ENCODE results near the gene MED28. TPM values are rescaled to one million over a fixed set of nuclear protein-coding genes. Genes with fewer than 3 reads are reported as not detected.

Gene MED28
- total and polyA plus RNA-seq, 2 donors (not counting 1 experiment from before 2014, with no cell fraction given) = 11.8 to 81.5 TPM

DNA sequence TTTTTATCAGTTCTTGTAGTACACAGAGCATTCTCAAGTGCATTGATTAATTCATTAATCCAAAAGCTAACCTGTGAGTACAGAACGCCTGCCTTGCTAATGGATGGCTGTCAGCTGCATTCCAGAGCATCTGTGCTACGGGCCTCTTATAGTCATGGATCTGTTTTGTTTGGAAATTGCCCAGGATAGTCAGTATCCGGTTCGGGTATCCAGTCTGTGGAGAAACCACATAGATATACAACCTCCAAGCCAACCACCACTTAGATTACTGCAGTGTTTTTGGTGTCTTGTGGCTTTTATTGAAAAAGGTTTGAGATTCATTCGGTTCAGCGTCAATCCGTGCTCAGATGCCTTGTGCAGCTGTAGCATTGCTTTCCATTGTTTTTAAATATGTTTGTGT, 33.5 kb upstream of the MED28 start:
- TF ChIP-seq, protein P1, sequence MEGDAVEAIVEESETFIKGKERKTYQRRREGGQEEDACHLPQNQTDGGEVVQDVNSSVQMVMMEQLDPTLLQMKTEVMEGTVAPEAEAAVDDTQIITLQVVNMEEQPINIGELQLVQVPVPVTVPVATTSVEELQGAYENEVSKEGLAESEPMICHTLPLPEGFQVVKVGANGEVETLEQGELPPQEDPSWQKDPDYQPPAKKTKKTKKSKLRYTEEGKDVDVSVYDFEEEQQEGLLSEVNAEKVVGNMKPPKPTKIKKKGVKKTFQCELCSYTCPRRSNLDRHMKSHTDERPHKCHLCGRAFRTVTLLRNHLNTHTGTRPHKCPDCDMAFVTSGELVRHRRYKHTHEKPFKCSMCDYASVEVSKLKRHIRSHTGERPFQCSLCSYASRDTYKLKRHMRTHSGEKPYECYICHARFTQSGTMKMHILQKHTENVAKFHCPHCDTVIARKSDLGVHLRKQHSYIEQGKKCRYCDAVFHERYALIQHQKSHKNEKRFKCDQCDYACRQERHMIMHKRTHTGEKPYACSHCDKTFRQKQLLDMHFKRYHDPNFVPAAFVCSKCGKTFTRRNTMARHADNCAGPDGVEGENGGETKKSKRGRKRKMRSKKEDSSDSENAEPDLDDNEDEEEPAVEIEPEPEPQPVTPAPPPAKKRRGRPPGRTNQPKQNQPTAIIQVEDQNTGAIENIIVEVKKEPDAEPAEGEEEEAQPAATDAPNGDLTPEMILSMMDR (IDR thresholded peaks at IDR 0.05) = no peak
- no peak for TF ChIP-seq EZH2 (IDR thresholded peaks at IDR 0.05; ENCODE audit: borderline replicate concordance, insufficient read depth, low read depth, low read length, poor library complexity, severe bottlenecking)
- Histone ChIP-seq H3K27ac (ENCODE audit: low read length in 2 of 2) (no peak overlapping the region), H3K79me2 (ENCODE audit: control insufficient read depth, insufficient read depth, low read length) (peaks cover 12% of the 10 kb centered on the region), H2AFZ (ENCODE audit: insufficient read depth, low read depth, low read length, poor library complexity, severe bottlenecking) (no peak overlapping the region), H3K9ac (ENCODE audit: low read length) (no peak overlapping the region), H3K4me1 (ENCODE audit: control insufficient read depth in 2 of 2, insufficient read depth in 2 of 2, low read length in 2 of 2) (peaks cover 13 to 25% of the 10 kb centered on the region in 2 donors), H3K4me2 (replicated peaks; ENCODE audit: low read depth, low read length, poor library complexity, severe bottlenecking) (no peak overlapping the region), H4K20me1 (ENCODE audit: control insufficient read depth, insufficient read depth, low read length, poor library complexity, severe bottlenecking) (no peaks in the 10 kb centered on the region), H3K27me3 (replicated peaks in 1 of 4; ENCODE audit: control extremely low read depth in 1 of 4, control insufficient read depth in 3 of 4, insufficient read depth in 4 of 4, low read length in 3 of 4) (no peaks in the 10 kb centered on the region), H3K36me3 (replicated peaks in 1 of 2; ENCODE audit: control extremely low read depth in 1 of 2, control insufficient read depth in 1 of 2, extremely low read depth in 1 of 2, insufficient read depth in 2 of 2, low read length in 1 of 2) (peaks cover 0 to 45% of the 10 kb centered on the region in 2 experiments), H3K9me3 (ENCODE audit: control extremely low read depth in 1 of 3, control insufficient read depth in 2 of 3, insufficient read depth in 1 of 3, low read length in 2 of 3) (peaks cover 0 to 4% (median 0%) of the 10 kb centered on the region in 3 donors), H3K4me3 (ENCODE audit: control extremely low read depth in 1 of 5, extremely low read depth in 1 of 5, insufficient read depth in 1 of 5, low read depth in 2 of 5, low read length in 4 of 5) (no peak overlapping the region)
- ChIA-PET POLR2A (no interaction called here), CTCF (no interaction called here)
- no peak for ATAC-seq (ENCODE audit: low read depth)
- no peak for DNase-seq
- Mint-ChIP-seq H3K4me1 (peaks cover 30% of the 10 kb centered on the region), H3K27me3 (no peaks in the 10 kb centered on the region), H3K27ac (no peak overlapping the region), H3K9me3 (ENCODE audit: insufficient read depth) (no peaks in the 10 kb centered on the region), H3K4me3 (no peak overlapping the region)
- intact Hi-C loops (cut with micrococcal nuclease) = no loop called here
- no CpG with 5 or more reads among the region's 7 CpGs for WGBS (ENCODE audit: insufficient coverage)

DNA sequence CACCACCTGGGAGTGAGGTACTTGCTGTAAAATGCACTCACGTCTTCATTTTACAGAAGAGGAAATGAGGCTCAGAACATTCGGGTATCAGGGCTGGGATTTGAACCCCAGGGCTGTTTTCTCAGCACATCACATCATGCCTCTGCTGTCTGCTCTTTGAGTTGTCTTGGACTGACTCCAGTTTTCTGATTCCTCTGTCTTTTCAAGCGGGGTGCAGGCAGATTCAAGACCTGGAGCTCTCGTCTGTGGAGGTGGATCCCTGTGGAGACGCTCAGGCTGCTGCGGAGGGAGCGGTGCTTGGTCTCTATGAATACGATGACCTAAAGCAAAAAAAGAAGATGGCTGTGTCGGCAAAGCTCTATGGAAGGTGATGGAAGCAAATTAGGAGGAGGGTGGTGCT, 31.2 kb upstream of the MED28 start:
- Mint-ChIP-seq H3K9me3 (ENCODE audit: insufficient read depth) (no peaks in the 10 kb centered on the region), H3K4me3 (no peak overlapping the region)
- WGBS (ENCODE audit: insufficient coverage) = 98% methylated on average over 8 of the region's 9 CpGs

More for the DNA sequence above, 31.2 kb upstream of the MED28 start:
- Histone ChIP-seq H3K79me2 (ENCODE audit: control insufficient read depth, insufficient read depth, low read length) (peaks cover 5% of the 10 kb centered on the region), H3K4me1 (ENCODE audit: control insufficient read depth in 2 of 2, insufficient read depth in 2 of 2, low read length in 2 of 2) (peaks cover 8 to 13% of the 10 kb centered on the region in 2 donors), H3K36me3 (replicated peaks in 1 of 2; ENCODE audit: control extremely low read depth in 1 of 2, control insufficient read depth in 1 of 2, extremely low read depth in 1 of 2, insufficient read depth in 2 of 2, low read length in 1 of 2) (peaks cover 0 to 59% of the 10 kb centered on the region in 2 experiments), H3K27me3 (replicated peaks in 1 of 4; ENCODE audit: control extremely low read depth in 1 of 4, control insufficient read depth in 3 of 4, insufficient read depth in 4 of 4, low read length in 3 of 4) (no peaks in the 10 kb centered on the region), H3K27ac (ENCODE audit: low read length in 2 of 2) (no peak overlapping the region), H3K4me2 (replicated peaks; ENCODE audit: low read depth, low read length, poor library complexity, severe bottlenecking) (no peak overlapping the region), H3K9ac (ENCODE audit: low read length) (no peak overlapping the region), H3K4me3 (ENCODE audit: control extremely low read depth in 1 of 5, extremely low read depth in 1 of 5, insufficient read depth in 1 of 5, low read depth in 2 of 5, low read length in 4 of 5) (no peak overlapping the region), H4K20me1 (ENCODE audit: control insufficient read depth, insufficient read depth, low read length, poor library complexity, severe bottlenecking) (no peaks in the 10 kb centered on the region), H2AFZ (ENCODE audit: insufficient read depth, low read depth, low read length, poor library complexity, severe bottlenecking) (no peak overlapping the region), H3K9me3 (ENCODE audit: control extremely low read depth in 1 of 3, control insufficient read depth in 2 of 3, insufficient read depth in 1 of 3, low read length in 2 of 3) (no peaks in the 10 kb centered on the region)
- DNase-seq = no peak
- no peak for ATAC-seq (ENCODE audit: low read depth)
- intact Hi-C loops (cut with micrococcal nuclease) = no loop called here
- no peaks in the 10 kb centered on the region for H3K27me3 Mint-ChIP-seq
- TF ChIP-seq, protein P1 (IDR thresholded peaks at IDR 0.05) = no peak
- no peak for TF ChIP-seq EZH2 (IDR thresholded peaks at IDR 0.05; ENCODE audit: borderline replicate concordance, insufficient read depth, low read depth, low read length, poor library complexity, severe bottlenecking)
- peaks cover 19% of the 10 kb centered on the region for H3K4me1 Mint-ChIP-seq
- ChIA-PET POLR2A (no interaction called here), CTCF (no interaction called here)
- H3K27ac Mint-ChIP-seq = no peak overlapping the region

All from B cell (primary cell).